Activated naive CD8-positive, alpha-beta T cell treated with anti-CD3 and anti-CD28 coated beads, Interleukin-2, amount 10 ng/mL, durations not matched to agents 7 days and 5 days (primary cell): ENCODE data around the gene EEF1E1. TPM values are rescaled to one million over a fixed set of nuclear protein-coding genes. Genes with fewer than 3 reads are reported as not detected.

Experiments used
- ATAC-seq: fragments of 150-1000 bp; cut with Tn5 transposase; one replicate; pipeline ENCODE4 v1.10.0; 2021; ENCODE audit warnings: low read depth, moderate library complexity
- POLR2A ChIA-PET: fragments of 350-600 bp; sonication (Branson Sonifier 250); formaldehyde crosslinking; loops from one replicate; lab custom pipeline; 2021; ENCODE audit warnings: antibody characterized with exemption; lab: Charles Lee
- DNase-seq: peaks from one replicate; pipeline ENCODE4 v3.0.0; 2021
- H3K27ac Mint-ChIP-seq: one replicate; pipeline ENCODE4 v1.8.0; 2022; ENCODE audit warnings: mild to moderate bottlenecking, mixed read lengths
- H3K27me3 Mint-ChIP-seq: one replicate; pipeline ENCODE4 v1.8.0; 2022; ENCODE audit warnings: mild to moderate bottlenecking, moderate library complexity, mixed read lengths
- H3K36me3 Mint-ChIP-seq: one replicate; pipeline ENCODE4 v1.8.0; 2021; ENCODE audit warnings: mild to moderate bottlenecking, mixed read lengths
- H3K4me1 Mint-ChIP-seq: one replicate; pipeline ENCODE4 v1.8.0; 2021; ENCODE audit warnings: mixed read lengths
- H3K4me3 Mint-ChIP-seq: one replicate; pipeline ENCODE4 v1.8.0; 2022; ENCODE audit warnings: mild to moderate bottlenecking, moderate library complexity, mixed read lengths
- H3K9me3 Mint-ChIP-seq: one replicate; pipeline ENCODE4 v1.8.0; 2021; ENCODE audit warnings: mixed read lengths
- total RNA-seq, 2 experiments: library from RNA; stranded (reverse); gene quantifications; one replicate each; pipeline ENCODE4 v1.2.3, GENCODE V29; 2021

Gene EEF1E1
- 10 to 100 TPM; 26.0 to 26.7 TPM for total RNA-seq

DNA sequence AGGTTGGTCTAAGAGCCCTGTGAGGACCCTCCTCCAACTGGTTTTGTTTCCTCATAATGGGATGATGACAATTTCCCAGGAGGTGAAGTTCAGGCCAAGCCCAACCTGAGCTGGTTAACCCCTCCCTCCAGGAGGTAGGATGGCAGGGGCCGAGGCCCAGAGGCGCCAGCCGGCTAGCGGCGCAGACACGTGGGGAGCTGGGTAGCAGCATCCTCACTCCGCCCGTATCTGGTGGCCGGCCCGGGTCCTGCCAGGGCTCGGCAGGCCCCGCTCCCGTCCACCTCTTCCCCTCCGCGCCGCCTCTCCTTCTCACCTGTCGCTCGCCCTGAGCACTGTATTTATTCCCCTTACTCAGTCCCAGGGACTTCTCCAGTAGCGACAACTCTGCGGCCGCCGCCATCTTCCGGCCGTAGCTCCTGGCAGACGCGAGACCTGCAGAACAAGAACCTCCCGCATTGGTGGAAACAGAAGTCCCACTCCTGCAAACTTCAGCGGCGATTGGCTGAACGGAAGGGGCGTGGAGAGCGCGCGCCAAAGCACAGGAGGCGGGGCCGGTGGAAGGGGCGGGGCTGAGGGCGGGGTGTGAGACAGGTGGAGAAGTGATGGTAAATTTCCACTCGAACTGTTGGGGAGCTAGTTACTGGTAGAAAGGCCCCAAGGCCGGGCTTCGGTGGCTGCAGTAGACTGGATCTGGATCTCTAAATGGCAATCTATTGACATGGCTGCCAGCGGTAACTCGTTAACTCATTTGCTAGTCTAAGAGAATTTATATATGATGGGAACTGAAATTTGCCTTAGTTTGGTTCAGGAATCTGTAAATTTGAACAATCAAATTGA lies at the start of gene EEF1E1:
TSS of gene EEF1E1 (minus strand) at position 427 of the 837 bp plus-strand sequence. CDS start at position 400, 27 bp downstream.
- POLR2A ChIA-PET: interaction anchor here (0.7 to 3.2 kb wide), 4 partner anchors 13 to 193 kb away, joined by 3 to 35 read pairs (median 4); partner anchors contain the start of gene BLOC1S5
- Mint-ChIP-seq H3K9me3 (peaks cover 1% of the 10 kb centered on the region), H3K27ac (peak within 1 kb of the TSS; percentile 97), H3K4me1 (peaks cover 27% of the 10 kb centered on the region), H3K4me3 (peak within 1 kb of the TSS; percentile 100), H3K27me3 (peaks cover 13% of the 10 kb centered on the region), H3K36me3 (peaks cover 3% of the 10 kb centered on the region)
- peak; percentile 89 for DNase-seq
- ATAC-seq: peak; percentile 98

- H3K27me3 Mint-ChIP-seq: no peaks in the 10 kb centered on the region
- ATAC-seq (no peak), DNase-seq (no peak)
- no peak overlapping the region for H3K27ac Mint-ChIP-seq
- no peak overlapping the region for H3K4me3 Mint-ChIP-seq
- H3K9me3 Mint-ChIP-seq: no peaks in the 10 kb centered on the region
- no peaks in the 10 kb centered on the region for H3K4me1 Mint-ChIP-seq
- H3K36me3 Mint-ChIP-seq: no peaks in the 10 kb centered on the region
- POLR2A ChIA-PET: no interaction called here
Observed at GRCh38 chr6:8149350-8149749, 47.0 kb upstream of the EEF1E1 start.

GRCh38 chr6:8143945-8144344 lies 41.6 kb upstream of the EEF1E1 start:
- peaks cover 2% of the 10 kb centered on the region for H3K27me3 Mint-ChIP-seq
- H3K4me3 Mint-ChIP-seq: no peak overlapping the region
- H3K9me3 Mint-ChIP-seq: no peaks in the 10 kb centered on the region
- H3K36me3 Mint-ChIP-seq: no peaks in the 10 kb centered on the region
- DNase-seq: no peak
- POLR2A ChIA-PET: no interaction called here
- ATAC-seq: no peak
- H3K4me1 Mint-ChIP-seq: no peaks in the 10 kb centered on the region
- H3K27ac Mint-ChIP-seq: no peak overlapping the region

DNA sequence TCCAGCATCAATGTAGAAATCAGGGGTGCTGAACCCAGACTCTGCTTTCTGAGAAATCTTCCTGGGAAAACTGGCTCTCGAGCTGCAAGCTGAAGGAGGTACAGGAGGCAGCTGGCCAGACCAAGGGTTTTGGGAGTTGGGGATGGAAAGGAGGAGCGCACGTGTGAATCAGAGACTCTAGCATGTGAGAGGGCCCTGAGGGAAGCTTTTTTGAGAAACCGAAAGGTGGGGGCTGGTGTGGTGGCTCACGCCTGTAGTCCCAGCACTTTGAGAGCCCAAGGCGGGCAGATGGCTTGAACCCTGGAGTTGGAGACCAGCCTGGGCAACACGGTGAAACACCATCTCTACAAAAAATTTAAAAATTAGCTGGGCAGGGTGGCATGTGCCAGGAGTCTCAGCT lies 37.1 kb upstream of the EEF1E1 start:
- Mint-ChIP-seq H3K27me3 (peaks cover 7% of the 10 kb centered on the region), H3K4me1 (no peaks in the 10 kb centered on the region), H3K36me3 (no peaks in the 10 kb centered on the region), H3K9me3 (no peaks in the 10 kb centered on the region), H3K27ac (no peak overlapping the region), H3K4me3 (no peak overlapping the region)
- no peak for ATAC-seq
- DNase-seq: no peak
- POLR2A ChIA-PET: no interaction called here

DNA sequence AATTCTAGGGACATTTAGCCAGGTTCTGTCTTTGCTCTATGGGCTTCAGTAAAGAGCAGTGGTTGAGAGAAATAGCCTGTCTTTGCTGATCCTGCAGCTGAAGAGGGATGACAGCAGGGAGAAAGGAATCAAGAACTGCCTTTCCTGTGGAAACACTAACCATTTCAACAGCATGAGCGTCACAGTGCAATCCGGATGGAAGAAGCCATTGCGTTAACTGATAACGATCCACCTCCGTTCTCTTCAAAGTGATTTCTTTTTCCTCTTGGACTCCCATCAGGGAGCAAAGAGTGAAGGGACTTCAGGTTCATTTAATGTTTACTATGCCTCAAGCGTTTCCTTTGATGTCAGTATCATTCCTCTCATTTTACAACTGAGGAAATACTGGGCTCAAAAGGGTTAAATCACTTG lies 35.2 kb upstream of the EEF1E1 start:
- no peaks in the 10 kb centered on the region for H3K4me1 Mint-ChIP-seq
- no peaks in the 10 kb centered on the region for H3K9me3 Mint-ChIP-seq

DNA sequence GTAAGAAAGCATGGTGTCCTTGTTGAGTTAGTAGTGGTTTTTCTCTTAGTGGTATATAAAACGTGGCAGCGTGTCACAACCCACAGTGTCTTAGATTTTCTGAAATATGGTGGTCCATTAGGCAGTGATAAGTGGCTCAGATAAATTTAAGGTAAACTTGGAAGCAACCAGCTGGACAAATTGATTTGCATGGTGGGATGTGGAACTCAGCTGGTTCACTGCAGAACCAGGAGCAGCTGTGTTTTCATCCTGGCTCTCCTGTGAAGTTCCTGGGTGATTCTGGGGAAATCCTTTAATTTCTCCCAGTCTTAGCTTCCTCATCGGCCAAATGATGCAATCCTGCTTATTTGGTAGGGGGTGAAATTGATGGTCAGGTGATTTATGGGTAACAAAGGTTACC lies 32.9 kb upstream of the EEF1E1 start:
- Mint-ChIP-seq H3K27me3 (peaks cover 16% of the 10 kb centered on the region), H3K4me1 (no peaks in the 10 kb centered on the region), H3K9me3 (no peaks in the 10 kb centered on the region), H3K4me3 (no peak overlapping the region), H3K36me3 (no peaks in the 10 kb centered on the region), H3K27ac (no peak overlapping the region)
- POLR2A ChIA-PET: no interaction called here
- DNase-seq: no peak
- ATAC-seq: no peak

More for the DNA sequence above, 35.2 kb upstream of the EEF1E1 start:
- DNase-seq (no peak), ATAC-seq (no peak)
- POLR2A ChIA-PET: no interaction called here
- H3K36me3 Mint-ChIP-seq: no peaks in the 10 kb centered on the region
- no peak overlapping the region for H3K4me3 Mint-ChIP-seq
- H3K27ac Mint-ChIP-seq: no peak overlapping the region
- H3K27me3 Mint-ChIP-seq: peaks cover 10% of the 10 kb centered on the region

- Mint-ChIP-seq H3K36me3 (no peaks in the 10 kb centered on the region), H3K27ac (no peak overlapping the region), H3K9me3 (no peaks in the 10 kb centered on the region), H3K27me3 (peaks cover 20% of the 10 kb centered on the region), H3K4me3 (no peak overlapping the region), H3K4me1 (no peaks in the 10 kb centered on the region)
- ATAC-seq: no peak
- POLR2A ChIA-PET: no interaction called here
- DNase-seq: no peak
Observed at GRCh38 chr6:8132130-8132529, 29.8 kb upstream of the EEF1E1 start.

DNA sequence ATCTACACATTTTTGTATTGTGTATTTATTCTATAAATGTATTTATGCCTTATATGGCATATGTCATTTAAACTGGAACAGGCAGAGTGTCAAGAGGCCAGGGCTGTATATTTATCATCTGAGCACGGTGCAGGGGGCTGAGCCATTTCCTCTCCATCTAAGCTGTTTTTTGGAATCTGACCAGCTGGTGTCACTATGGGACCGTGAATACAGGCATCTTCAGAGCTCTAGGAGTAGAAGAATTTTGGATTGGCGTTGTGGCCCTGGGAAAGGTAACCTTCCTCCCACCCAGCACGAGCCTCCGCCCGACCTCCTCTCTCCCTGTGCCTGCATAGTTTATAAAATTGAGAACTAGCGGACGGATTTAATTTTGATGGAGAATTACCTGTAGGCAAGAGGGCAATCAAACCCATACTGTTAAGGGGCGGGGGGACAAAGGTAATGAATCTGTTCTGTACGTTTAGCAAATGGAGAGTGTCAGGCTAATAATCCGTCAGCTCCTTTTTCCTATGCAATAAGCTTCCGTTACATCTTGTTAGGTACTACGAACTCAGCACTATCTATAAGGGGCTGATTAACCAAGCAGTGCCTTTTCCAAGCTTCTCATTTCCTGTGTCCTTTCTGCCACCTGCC lies 29.0 kb upstream of the EEF1E1 start:
- POLR2A ChIA-PET: no interaction called here
- Mint-ChIP-seq H3K4me3 (no peak overlapping the region), H3K27ac (no peak overlapping the region), H3K36me3 (no peaks in the 10 kb centered on the region), H3K27me3 (peaks cover 18% of the 10 kb centered on the region), H3K4me1 (no peaks in the 10 kb centered on the region), H3K9me3 (no peaks in the 10 kb centered on the region)
- no peak for ATAC-seq
- no peak for DNase-seq

DNA sequence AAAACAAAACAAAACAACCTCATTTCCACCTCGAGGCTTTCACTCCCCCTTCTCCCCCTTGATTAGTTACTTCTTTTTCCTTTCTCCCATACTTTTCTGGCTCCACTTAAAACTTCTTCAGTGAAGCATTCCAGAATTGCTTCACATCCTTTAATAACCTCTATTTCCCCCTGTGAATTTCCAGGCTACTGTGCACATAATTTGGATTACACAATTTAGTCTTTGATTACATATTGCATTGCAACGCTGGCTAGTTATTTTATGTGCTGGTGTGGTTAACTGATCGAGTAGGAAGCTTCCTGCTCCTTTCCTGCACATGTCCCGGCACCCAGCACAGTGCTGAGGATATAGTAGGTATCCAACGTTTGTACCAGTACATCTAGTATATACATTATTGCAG lies 28.1 kb upstream of the EEF1E1 start:
- no peaks in the 10 kb centered on the region for H3K4me1 Mint-ChIP-seq

GRCh38 chr6:8123236-8123635 lies 20.9 kb upstream of the EEF1E1 start:
- Mint-ChIP-seq H3K27ac (no peak overlapping the region), H3K4me1 (no peaks in the 10 kb centered on the region), H3K36me3 (no peaks in the 10 kb centered on the region), H3K4me3 (no peak overlapping the region), H3K27me3 (peaks cover 11% of the 10 kb centered on the region), H3K9me3 (no peaks in the 10 kb centered on the region)
- DNase-seq (no peak), ATAC-seq (no peak)
- POLR2A ChIA-PET: no interaction called here

More for the DNA sequence above, 28.1 kb upstream of the EEF1E1 start:
- Mint-ChIP-seq H3K4me3 (no peak overlapping the region), H3K27ac (no peak overlapping the region), H3K36me3 (no peaks in the 10 kb centered on the region), H3K27me3 (peaks cover 15% of the 10 kb centered on the region), H3K9me3 (no peaks in the 10 kb centered on the region)
- ATAC-seq (no peak), DNase-seq (no peak)
- POLR2A ChIA-PET: no interaction called here

GRCh38 chr6:8114956-8115355 lies 12.6 kb upstream of the EEF1E1 start:
- no peak for DNase-seq
- Mint-ChIP-seq H3K36me3 (no peaks in the 10 kb centered on the region), H3K27me3 (peaks cover 15% of the 10 kb centered on the region), H3K27ac (no peak overlapping the region), H3K9me3 (no peaks in the 10 kb centered on the region), H3K4me1 (no peaks in the 10 kb centered on the region), H3K4me3 (no peak overlapping the region)
- no peak for ATAC-seq
- POLR2A ChIA-PET: no interaction called here

- POLR2A ChIA-PET: no interaction called here
- H3K36me3 Mint-ChIP-seq: no peaks in the 10 kb centered on the region
- no peak for ATAC-seq
- H3K27me3 Mint-ChIP-seq: peaks cover 10% of the 10 kb centered on the region
- no peak overlapping the region for H3K27ac Mint-ChIP-seq
- no peaks in the 10 kb centered on the region for H3K9me3 Mint-ChIP-seq
- H3K4me3 Mint-ChIP-seq: no peak overlapping the region
- H3K4me1 Mint-ChIP-seq: no peaks in the 10 kb centered on the region
- DNase-seq: no peak
Observed at GRCh38 chr6:8113131-8113654, 10.8 kb upstream of the EEF1E1 start.

DNA sequence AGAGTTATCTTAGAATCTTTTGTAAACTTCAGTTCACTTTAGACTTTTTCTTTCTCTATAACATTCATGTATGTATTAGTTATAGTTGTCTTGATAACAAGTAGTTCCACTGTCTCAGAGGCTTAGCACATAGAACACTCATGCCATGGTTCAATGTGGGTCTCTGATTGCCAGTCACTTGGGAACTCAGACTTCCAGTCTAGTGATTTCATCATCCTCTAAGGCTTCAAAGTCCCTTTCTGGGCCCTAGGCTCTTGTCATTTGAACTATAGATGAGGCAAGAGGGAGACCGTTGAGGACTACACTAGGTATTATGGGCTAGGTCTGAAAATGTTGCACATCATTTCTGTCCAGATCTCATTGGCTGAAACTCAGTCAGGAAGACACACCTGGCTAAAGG lies 8.4 kb upstream of the EEF1E1 start:
- no peaks in the 10 kb centered on the region for H3K36me3 Mint-ChIP-seq
- POLR2A ChIA-PET: no interaction called here
- peaks cover 1% of the 10 kb centered on the region for H3K9me3 Mint-ChIP-seq
- H3K4me3 Mint-ChIP-seq: no peak overlapping the region
- H3K27me3 Mint-ChIP-seq: peaks cover 22% of the 10 kb centered on the region
- DNase-seq: no peak
- H3K4me1 Mint-ChIP-seq: no peaks in the 10 kb centered on the region
- no peak for ATAC-seq
- H3K27ac Mint-ChIP-seq: no peak overlapping the region
